GM12891 (cell line): Measurements from ENCODE around the gene PI16.

Experiments
- POLR2A ChIP-seq: IDR thresholded peaks from 2 replicates; pipeline ENCODE4 v1.6.1; 2011; ENCODE audit warnings: low read depth, low read length, control low read depth
- POLR2AphosphoS5 ChIP-seq: IDR thresholded peaks from 2 replicates; pipeline ENCODE4 v1.6.1; 2011; ENCODE audit warnings: low read depth, low read length, control low read depth

GRCh38 chr6:37013516-37014491 lies 59.3 kb downstream of the PI16 start:
- no peak for TF ChIP-seq POLR2AphosphoS5
- no peak for TF ChIP-seq POLR2A
